Astrocyte (in vitro differentiated cells and primary cell): Measurements from ENCODE around the gene OTOR. TPM values are rescaled to one million over a fixed set of nuclear protein-coding genes. Genes with fewer than 3 reads are reported as not detected.

Source experiments
- DNase-seq: peaks from one replicate; pipeline ENCODE4 v3.0.0-alpha.2; 2010; ENCODE audit warnings: low read depth
- FAIRE-seq: peaks from 2 replicates; lab custom pipeline; 2011; peaks lifted over from hg19 to GRCh38; lab: Jason Lieb, UNC
- H2AFZ ChIP-seq: 2 replicates; pipeline ENCODE4 v1.6.0; 2012; ENCODE audit warnings: low read depth, low read length, inconsistent platforms
- H3K27ac ChIP-seq: 2 replicates; pipeline ENCODE4 v1.5.1; 2011; ENCODE audit warnings: low read depth, low read length, inconsistent platforms
- H3K27me3 ChIP-seq: 2 replicates; pipeline ENCODE4 v1.6.0; 2011; ENCODE audit warnings: low read length, inconsistent platforms; ENCODE audit not compliant: insufficient read depth
- H3K36me3 ChIP-seq: 2 replicates; pipeline ENCODE4 v1.5.1; 2011; ENCODE audit warnings: low read length, inconsistent platforms; ENCODE audit not compliant: insufficient read depth
- H3K4me1 ChIP-seq: 2 replicates; pipeline ENCODE4 v1.5.1; 2011; ENCODE audit warnings: low read length, inconsistent platforms; ENCODE audit not compliant: insufficient read depth
- H3K4me2 ChIP-seq: 2 replicates; pipeline ENCODE4 v1.6.0; 2012; ENCODE audit warnings: low read length, inconsistent platforms
- H3K4me3 ChIP-seq: 2 replicates; pipeline ENCODE4 v1.5.1; 2011; ENCODE audit warnings: low read depth, mild to moderate bottlenecking, low read length, inconsistent platforms; ENCODE audit not compliant: insufficient read depth
- H3K79me2 ChIP-seq: 2 replicates; pipeline ENCODE4 v1.6.0; 2012; ENCODE audit warnings: mild to moderate bottlenecking, low read length, inconsistent platforms; ENCODE audit not compliant: insufficient read depth
- H3K9ac ChIP-seq: 2 replicates; pipeline ENCODE4 v1.6.0; 2012; ENCODE audit warnings: mild to moderate bottlenecking, low read length, inconsistent platforms
- H3K9me3 ChIP-seq: 2 replicates; pipeline ENCODE4 v1.5.1; 2012; ENCODE audit warnings: low read depth, mild to moderate bottlenecking, low read length, inconsistent platforms; ENCODE audit not compliant: insufficient read depth
- H4K20me1 ChIP-seq: 2 replicates; pipeline ENCODE4 v1.6.0; 2012; ENCODE audit warnings: low read length, inconsistent platforms; ENCODE audit not compliant: insufficient read depth
- H3K27ac Mint-ChIP-seq: one replicate; pipeline ENCODE4 v1.8.0; 2021; ENCODE audit warnings: mild to moderate bottlenecking, mixed read lengths; ENCODE audit not compliant: unreplicated experiment
- H3K27me3 Mint-ChIP-seq: one replicate; pipeline ENCODE4 v1.8.0; 2021; ENCODE audit warnings: low read depth, mixed read lengths; ENCODE audit not compliant: unreplicated experiment
- H3K36me3 Mint-ChIP-seq: one replicate; pipeline ENCODE4 v1.8.0; 2021; ENCODE audit warnings: low read depth, mixed read lengths; ENCODE audit not compliant: unreplicated experiment
- H3K4me1 Mint-ChIP-seq: one replicate; pipeline ENCODE4 v1.8.0; 2021; ENCODE audit warnings: low read depth, mixed read lengths; ENCODE audit not compliant: unreplicated experiment
- H3K4me3 Mint-ChIP-seq: one replicate; pipeline ENCODE4 v1.8.0; 2021; ENCODE audit warnings: mild to moderate bottlenecking, moderate library complexity, mixed read lengths; ENCODE audit not compliant: unreplicated experiment
- H3K9me3 Mint-ChIP-seq: one replicate; pipeline ENCODE4 v1.8.0; 2021; ENCODE audit warnings: mild to moderate bottlenecking, mixed read lengths; ENCODE audit not compliant: unreplicated experiment
- CTCF ChIP-seq: IDR thresholded peaks from 2 replicates; pipeline ENCODE4 v1.5.1; 2011; ENCODE audit warnings: low read depth, mild to moderate bottlenecking, inconsistent platforms, low read length, moderate library complexity; ENCODE audit not compliant: insufficient read depth
- EZH2 ChIP-seq: IDR thresholded peaks from 2 replicates; pipeline ENCODE4 v1.6.1; 2012; ENCODE audit warnings: mild to moderate bottlenecking, low read length, inconsistent platforms; ENCODE audit not compliant: insufficient read depth
- total RNA-seq: library from RNA; stranded (reverse); gene quantifications from 2 replicates; pipeline ENCODE4 v1.2.1, GENCODE V29; 2021

Gene OTOR
- total RNA-seq, 1 donor from 2014 or later = not detected

GRCh38 chr20:16771213-16771612 is 23.1 kb downstream of the OTOR start:
- H3K27ac Mint-ChIP-seq = no peak overlapping the region
- no peaks in the 10 kb centered on the region for H3K4me1 Mint-ChIP-seq
- no peaks in the 10 kb centered on the region for H3K4me1 ChIP-seq
- H3K27me3 Mint-ChIP-seq = no peaks in the 10 kb centered on the region
- no peak overlapping the region for H3K4me2 ChIP-seq
- no peaks in the 10 kb centered on the region for H4K20me1 ChIP-seq
- H3K4me3 Mint-ChIP-seq = no peak overlapping the region
- no peak overlapping the region for H3K9ac ChIP-seq
- H3K4me3 ChIP-seq = no peak overlapping the region
- no peaks in the 10 kb centered on the region for H3K9me3 ChIP-seq
- no peaks in the 10 kb centered on the region for H3K36me3 ChIP-seq
- H3K27me3 ChIP-seq = no peaks in the 10 kb centered on the region
- TF ChIP-seq CTCF = no peak
- TF ChIP-seq EZH2 = no peak
- FAIRE-seq = no peak
- DNase-seq = no peak
- no peaks in the 10 kb centered on the region for H3K9me3 Mint-ChIP-seq
- H3K27ac ChIP-seq = no peak overlapping the region
- H3K79me2 ChIP-seq = no peaks in the 10 kb centered on the region
- no peaks in the 10 kb centered on the region for H3K36me3 Mint-ChIP-seq
- no peak overlapping the region for H2AFZ ChIP-seq

DNA sequence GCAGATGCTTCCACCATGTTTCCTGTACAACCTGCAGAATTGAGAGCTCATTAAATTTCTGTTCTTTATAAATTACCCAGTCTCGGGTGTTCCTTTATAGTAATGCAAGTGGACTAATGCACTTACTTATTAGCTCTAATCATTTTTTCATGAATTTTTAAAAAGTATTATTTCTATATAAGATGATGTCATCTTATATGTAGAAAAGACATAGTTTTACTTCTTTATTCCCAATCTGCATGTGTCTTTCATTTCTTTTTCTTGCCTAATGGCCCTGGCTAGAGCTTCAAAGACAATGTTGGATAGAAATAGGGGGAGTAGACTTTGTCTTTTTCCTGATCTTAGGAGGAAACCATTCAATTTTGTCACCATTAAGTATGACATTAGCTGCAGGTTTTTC is 27.8 kb downstream of the OTOR start:
- H3K4me2 ChIP-seq = no peak overlapping the region
- TF ChIP-seq CTCF = no peak
- no peak for TF ChIP-seq EZH2
- no peaks in the 10 kb centered on the region for H3K4me1 ChIP-seq
- no peaks in the 10 kb centered on the region for H3K4me1 Mint-ChIP-seq
- no peak overlapping the region for H3K9ac ChIP-seq
- no peaks in the 10 kb centered on the region for H4K20me1 ChIP-seq
- H3K27me3 Mint-ChIP-seq = no peaks in the 10 kb centered on the region
- FAIRE-seq (no peak), DNase-seq (no peak)
- H3K27me3 ChIP-seq = no peaks in the 10 kb centered on the region
- no peak overlapping the region for H3K27ac ChIP-seq
- no peak overlapping the region for H3K4me3 Mint-ChIP-seq
- H3K36me3 Mint-ChIP-seq = no peaks in the 10 kb centered on the region
- H3K9me3 ChIP-seq = no peaks in the 10 kb centered on the region
- peaks cover 2% of the 10 kb centered on the region for H3K9me3 Mint-ChIP-seq
- no peak overlapping the region for H3K27ac Mint-ChIP-seq
- H3K4me3 ChIP-seq = no peak overlapping the region
- no peaks in the 10 kb centered on the region for H3K79me2 ChIP-seq
- no peaks in the 10 kb centered on the region for H3K36me3 ChIP-seq
- no peak overlapping the region for H2AFZ ChIP-seq

- no peak overlapping the region for H3K27ac Mint-ChIP-seq
Measured at GRCh38 chr20:16777126-16777525, 29.0 kb downstream of the OTOR start.

More at GRCh38 chr20:16777126-16777525, 29.0 kb downstream of the OTOR start:
- H3K36me3 Mint-ChIP-seq = no peaks in the 10 kb centered on the region
- Histone ChIP-seq H3K36me3 (no peaks in the 10 kb centered on the region), H3K4me1 (no peaks in the 10 kb centered on the region), H3K4me2 (no peak overlapping the region), H3K27me3 (no peaks in the 10 kb centered on the region), H3K27ac (no peak overlapping the region), H3K4me3 (no peak overlapping the region), H3K79me2 (no peaks in the 10 kb centered on the region), H3K9ac (no peak overlapping the region), H4K20me1 (no peaks in the 10 kb centered on the region), H3K9me3 (no peaks in the 10 kb centered on the region), H2AFZ (no peak overlapping the region)
- FAIRE-seq (no peak), DNase-seq (no peak)
- H3K9me3 Mint-ChIP-seq = peaks cover 2% of the 10 kb centered on the region
- TF ChIP-seq EZH2 (no peak), CTCF (no peak)
- no peaks in the 10 kb centered on the region for H3K27me3 Mint-ChIP-seq
- no peak overlapping the region for H3K4me3 Mint-ChIP-seq
- no peaks in the 10 kb centered on the region for H3K4me1 Mint-ChIP-seq
